ENCODE measurements around the gene RTN4. TPM values are rescaled to one million over a fixed set of nuclear protein-coding genes. Genes with fewer than 3 reads are reported as not detected.

The RTN4 gene
- total and polyA plus RNA-seq, 2 experiments from 2014 or later: 284 to 455 TPM

GRCh38 chr2:55061523-55062344 lies 11.5 kb upstream of the RTN4 start:
- no peak overlapping the region for H3K4me2 ChIP-seq
- DNase-seq (ENCODE audit: low spot score): no peak
- H3K79me2 ChIP-seq: no peaks in the 10 kb centered on the region
- H4K20me1 ChIP-seq (ENCODE audit: insufficient read depth, poor library complexity, severe bottlenecking): no peaks in the 10 kb centered on the region
- no peaks in the 10 kb centered on the region for H3K27me3 ChIP-seq
- no peaks in the 10 kb centered on the region for H3K36me3 ChIP-seq (replicated peaks; ENCODE audit: insufficient read depth, low read depth)
- H3K27ac ChIP-seq: no peak overlapping the region
- 94% methylated on average over 25 of the region's 25 CpGs for WGBS (ENCODE audit: low lambda C conversion rate, missing lambda C conversion rate)
- H3K4me1 ChIP-seq (ENCODE audit: insufficient read depth): no peaks in the 10 kb centered on the region
- H2AFZ ChIP-seq: no peak overlapping the region
- H3K9me2 ChIP-seq (replicated peaks; ENCODE audit: insufficient read depth): no peaks in the 10 kb centered on the region
- TF ChIP-seq CTCF (IDR thresholded peaks at IDR 0.05; ENCODE audit: poor library complexity) (no peak), EZH2 (IDR thresholded peaks at IDR 0.05; ENCODE audit: borderline replicate concordance) (no peak), EZH2phosphoT487 (IDR thresholded peaks at IDR 0.05; ENCODE audit: low read depth, severe bottlenecking, unreplicated experiment) (no peak)
- no peak overlapping the region for H3K4me3 ChIP-seq
- H3K9me3 ChIP-seq (ENCODE audit: low read depth): no peaks in the 10 kb centered on the region

GRCh38 chr2:55059793-55060192 lies 9.5 kb upstream of the RTN4 start:
- Histone ChIP-seq H3K27me3 (no peaks in the 10 kb centered on the region), H3K9me2 (replicated peaks; ENCODE audit: insufficient read depth) (no peaks in the 10 kb centered on the region), H3K4me3 (no peak overlapping the region), H3K4me1 (ENCODE audit: insufficient read depth) (no peaks in the 10 kb centered on the region), H3K79me2 (no peaks in the 10 kb centered on the region), H3K4me2 (no peak overlapping the region), H3K27ac (no peak overlapping the region), H4K20me1 (ENCODE audit: insufficient read depth, poor library complexity, severe bottlenecking) (no peaks in the 10 kb centered on the region), H2AFZ (no peak overlapping the region), H3K36me3 (replicated peaks; ENCODE audit: insufficient read depth, low read depth) (no peaks in the 10 kb centered on the region), H3K9me3 (ENCODE audit: low read depth) (no peaks in the 10 kb centered on the region)
- no peak for TF ChIP-seq CTCF (IDR thresholded peaks at IDR 0.05; ENCODE audit: poor library complexity)
- no peak for TF ChIP-seq EZH2phosphoT487 (IDR thresholded peaks at IDR 0.05; ENCODE audit: low read depth, severe bottlenecking, unreplicated experiment)
- no peak for TF ChIP-seq EZH2 (IDR thresholded peaks at IDR 0.05; ENCODE audit: borderline replicate concordance)
- no peak for DNase-seq (ENCODE audit: low spot score)
- 65% methylated on average over 3 of the region's 4 CpGs for WGBS (ENCODE audit: low lambda C conversion rate, missing lambda C conversion rate)

GRCh38 chr2:55057474-55057873 lies 7.2 kb upstream of the RTN4 start:
- Histone ChIP-seq H3K4me1 (ENCODE audit: insufficient read depth) (peaks cover under 1% of the 10 kb centered on the region), H3K36me3 (replicated peaks; ENCODE audit: insufficient read depth, low read depth) (no peaks in the 10 kb centered on the region), H4K20me1 (ENCODE audit: insufficient read depth, poor library complexity, severe bottlenecking) (no peaks in the 10 kb centered on the region), H3K79me2 (peaks cover 8% of the 10 kb centered on the region), H3K9me3 (ENCODE audit: low read depth) (no peaks in the 10 kb centered on the region), H3K4me2 (no peak overlapping the region), H3K4me3 (no peak overlapping the region), H3K27ac (no peak overlapping the region), H3K9me2 (replicated peaks; ENCODE audit: insufficient read depth) (no peaks in the 10 kb centered on the region), H2AFZ (no peak overlapping the region), H3K27me3 (no peaks in the 10 kb centered on the region)
- no peak for TF ChIP-seq EZH2 (IDR thresholded peaks at IDR 0.05; ENCODE audit: borderline replicate concordance)
- TF ChIP-seq EZH2phosphoT487 (IDR thresholded peaks at IDR 0.05; ENCODE audit: low read depth, severe bottlenecking, unreplicated experiment): no peak
- no peak for TF ChIP-seq CTCF (IDR thresholded peaks at IDR 0.05; ENCODE audit: poor library complexity)
- no peak for DNase-seq (ENCODE audit: low spot score)
- WGBS (ENCODE audit: low lambda C conversion rate, missing lambda C conversion rate): 90% methylated on average over 3 of the region's 3 CpGs
